ENCODE results near the gene CLCNKA. TPM values are rescaled to one million over a fixed set of nuclear protein-coding genes. Genes with fewer than 3 reads are reported as not detected.

CLCNKA gene
- total RNA-seq, 1 experiment from 2014 or later, result 1.5 TPM

- Mint-ChIP-seq H3K27me3 (ENCODE audit: low read depth) (peaks cover 8% of the 10 kb centered on the region), H3K4me3 (no peak overlapping the region), H3K36me3 (no peaks in the 10 kb centered on the region), H3K27ac (no peak overlapping the region), H3K4me1 (peaks cover 69% of the 10 kb centered on the region), H3K9me3 (no peaks in the 10 kb centered on the region)
- ChIA-PET CTCF (interaction anchor here (0.8 to 4.1 kb wide), 4 partner anchors 10 to 17 kb away, joined by 4 to 18 read pairs (median 11); no protein-coding TSS in a partner anchor), POLR2A (no interaction called here)
- ATAC-seq (no peak), DNase-seq (ENCODE audit: low spot score) (no peak)
- TF ChIP-seq E2F5 (CRISPR knock-in tag; IDR thresholded peaks at IDR 0.05), result no peak
- no peak for TF ChIP-seq ATF3 (CRISPR knock-in tag; conservative IDR thresholded peaks at IDR 0.05)
- no peak for TF ChIP-seq ZBTB43 (CRISPR knock-in tag; IDR thresholded peaks at IDR 0.05)
- no peak for TF ChIP-seq IRF1 (CRISPR knock-in tag; IDR thresholded peaks at IDR 0.05)
- no peak for TF ChIP-seq SP1 (CRISPR knock-in tag; conservative IDR thresholded peaks at IDR 0.05)
- no peak for TF ChIP-seq ZNF232 (CRISPR knock-in tag; IDR thresholded peaks at IDR 0.05)
- no peak for TF ChIP-seq JUN (CRISPR knock-in tag; IDR thresholded peaks at IDR 0.05)
- no peak for TF ChIP-seq ZNF317 (CRISPR knock-in tag; IDR thresholded peaks at IDR 0.05; ENCODE audit: borderline replicate concordance, low read depth)
- no peak for TF ChIP-seq ZNF263 (CRISPR knock-in tag; IDR thresholded peaks at IDR 0.05; ENCODE audit: low read depth)
- no peak for TF ChIP-seq NFE2L1 (CRISPR knock-in tag; IDR thresholded peaks at IDR 0.05)
- no peak for TF ChIP-seq SOX15 (CRISPR knock-in tag; IDR thresholded peaks at IDR 0.05)
- no peak for TF ChIP-seq CDX4 (CRISPR knock-in tag; IDR thresholded peaks at IDR 0.05; ENCODE audit: borderline replicate concordance)
- no peak for TF ChIP-seq NFATC4 (CRISPR knock-in tag; IDR thresholded peaks at IDR 0.05)
- TF ChIP-seq KAT7 (CRISPR knock-in tag; IDR thresholded peaks at IDR 0.05; ENCODE audit: borderline replicate concordance), result no peak
- TF ChIP-seq USF1 (CRISPR knock-in tag; IDR thresholded peaks at IDR 0.05), result no peak
- TF ChIP-seq MLX (CRISPR knock-in tag; IDR thresholded peaks at IDR 0.05), result no peak
These were observed 6.3 kb upstream of the CLCNKA start for GRCh38 chr1:16015491-16015890.

- POLR2A ChIA-PET, result interaction anchor here (0.6 kb wide), 1 partner anchor 1555 kb away, joined by 4 read pairs; no protein-coding TSS in a partner anchor
- CTCF ChIA-PET, result interaction anchor here (0.8 to 3.5 kb wide), 6 partner anchors 9 to 32 kb away, joined by 3 to 17 read pairs (median 6); no protein-coding TSS in a partner anchor
- Mint-ChIP-seq H3K36me3 (no peaks in the 10 kb centered on the region), H3K4me3 (no peak overlapping the region), H3K27ac (no peak overlapping the region), H3K27me3 (ENCODE audit: low read depth) (peaks cover 12% of the 10 kb centered on the region), H3K4me1 (peaks cover 66% of the 10 kb centered on the region), H3K9me3 (no peaks in the 10 kb centered on the region)
- no peak for ATAC-seq
- DNase-seq (ENCODE audit: low spot score), result no peak
- TF ChIP-seq SMAD3 (CRISPR knock-in tag; IDR thresholded peaks at IDR 0.05; ENCODE audit: borderline replicate concordance) (no peak), ZBTB21 (CRISPR knock-in tag; IDR thresholded peaks at IDR 0.05; ENCODE audit: borderline replicate concordance) (no peak), GABPB1 (CRISPR knock-in tag; IDR thresholded peaks at IDR 0.05) (no peak), ZSCAN18 (CRISPR knock-in tag; IDR thresholded peaks at IDR 0.05) (no peak), E2F1 (CRISPR knock-in tag; IDR thresholded peaks at IDR 0.05) (no peak), HMGXB4 (CRISPR knock-in tag; IDR thresholded peaks at IDR 0.05) (no peak)
These were observed 5.6 kb upstream of the CLCNKA start for GRCh38 chr1:16015960-16016901.
